A549 (cell line): ENCODE measurements around the gene PTPN4. TPM values are rescaled to one million over a fixed set of nuclear protein-coding genes. Genes with fewer than 3 reads are reported as not detected.

Source experiments
- ATAC-seq, 2 experiments: fragments of 200-7000 bp in 1 of 2; fragments of >200 bp in 1 of 2; cut with Nextera tagmentation in 1 of 2; cut with Tn5 transposase in 1 of 2; 3 replicates each; pipeline versions ENCODE4 v1.8.0 to v1.9.1; 2018 to 2020; ENCODE audit warnings: mild to moderate bottlenecking in 1 of 2, moderate library complexity in 1 of 2
- CTCF ChIA-PET: fragments of 300-600 bp; sonication (Branson Sonifier 250); formaldehyde crosslinking; extraction: SDS; loops from one replicate; lab custom pipeline; 2021; ENCODE audit warnings: antibody characterized with exemption, inconsistent platforms; lab: Yijun Ruan, JAX
- POLR2A ChIA-PET: fragments of 350-600 bp; formaldehyde crosslinking; extraction: SDS; loops from one replicate; lab custom pipeline; 2021; ENCODE audit warnings: antibody characterized with exemption, inconsistent platforms; lab: Yijun Ruan, JAX
- DNase-seq, 2 experiments: peaks; one replicate each; pipeline versions ENCODE4 v3.0.0 to v3.0.0-alpha.2; 2011 to 2016; ENCODE audit warnings: low read depth in 1 of 2, low spot score in 1 of 2
- FAIRE-seq: peaks from 2 replicates; lab custom pipeline; 2011; peaks lifted over from hg19 to GRCh38; lab: Jason Lieb, UNC
- H3K27ac ChIP-seq, 2 experiments: fragments of >200 bp; sonication (Bioruptor Twin); formaldehyde crosslinking; 3 replicates each; pipeline ENCODE4 v1.5.1; 2016 to 2017
- H3K4me1 ChIP-seq: fragments of >200 bp; sonication (Bioruptor Twin); formaldehyde crosslinking; 3 replicates; pipeline ENCODE4 v1.6.1; 2016
- H3K4me2 ChIP-seq: fragments of >200 bp; sonication (Bioruptor Twin); formaldehyde crosslinking; 3 replicates; pipeline ENCODE4 v1.6.1; 2016
- H3K4me3 ChIP-seq: fragments of >200 bp; sonication (Bioruptor Twin); formaldehyde crosslinking; 3 replicates; pipeline ENCODE4 v1.5.1; 2016
- H3K9me3 ChIP-seq: fragments of >200 bp; sonication (Bioruptor Twin); formaldehyde crosslinking; 3 replicates; pipeline ENCODE4 v1.6.1; 2016
- CBX2 ChIP-seq: fragments of 200-600 bp; sonication (generic); IDR thresholded peaks from 2 replicates; pipeline ENCODE4 v1.6.1; 2016; ENCODE audit warnings: low read depth, mild to moderate bottlenecking, borderline replicate concordance
- CEBPB ChIP-seq, 2 experiments: fragments of >200 bp in 1 of 2; sonication (Bioruptor Twin) in 1 of 2; formaldehyde crosslinking in 1 of 2; IDR thresholded peaks; 2 replicates each; pipeline ENCODE4 v1.6.1; 2012 to 2016
- CTCF ChIP-seq: fragments of >200 bp; sonication (Bioruptor Twin); formaldehyde crosslinking; IDR thresholded peaks from 3 replicates; pipeline ENCODE4 v1.5.1; 2016
- EHF ChIP-seq: fragments of 250-450 bp; sonication (Bioruptor Pico); IDR thresholded peaks from 2 replicates; pipeline ENCODE4 v1.5.0; 2020; ENCODE audit warnings: mild to moderate bottlenecking
- EP300 ChIP-seq, 2 experiments: fragments of >200 bp; sonication (Bioruptor Twin); formaldehyde crosslinking; IDR thresholded peaks; 2 replicates in 1 of 2; 3 replicates in 1 of 2; pipeline ENCODE4 v1.6.1; 2016 to 2017
- FOSB ChIP-seq: fragments of 250-450 bp; sonication (Bioruptor Pico); IDR thresholded peaks from 2 replicates; pipeline ENCODE4 v1.5.0; 2020; ENCODE audit warnings: mild to moderate bottlenecking, moderate library complexity
- GATA3 ChIP-seq: IDR thresholded peaks from 2 replicates; pipeline ENCODE4 v1.6.1; 2012; ENCODE audit warnings: borderline replicate concordance
- HDAC2 ChIP-seq: fragments of 200-600 bp; sonication (generic); IDR thresholded peaks from 2 replicates; pipeline ENCODE4 v1.6.1; 2016
- HEYL ChIP-seq: fragments of 250-450 bp; sonication (Bioruptor Pico); IDR thresholded peaks from 2 replicates; pipeline ENCODE4 v1.8.0; 2021; ENCODE audit warnings: mild to moderate bottlenecking, moderate library complexity
- JUNB ChIP-seq: fragments of >200 bp; sonication (Bioruptor Twin); formaldehyde crosslinking; IDR thresholded peaks from 2 replicates; pipeline ENCODE4 v1.6.1; 2016
- KDM5A ChIP-seq: fragments of 200-600 bp; sonication (generic); IDR thresholded peaks from 2 replicates; pipeline ENCODE4 v1.6.1; 2016; ENCODE audit warnings: antibody characterized with exemption, mild to moderate bottlenecking
- MAZ ChIP-seq: fragments of 150-350 bp; IDR thresholded peaks from 2 replicates; pipeline ENCODE4 v1.6.1; 2014; ENCODE audit warnings: antibody characterized with exemption, low read depth, low read length, borderline replicate concordance
- MYC ChIP-seq: IDR thresholded peaks from 2 replicates; pipeline ENCODE4 v1.6.1; 2012; ENCODE audit warnings: mild to moderate bottlenecking, inconsistent platforms, low read length, improper control_type of control experiment, borderline replicate concordance
- NPAS2 ChIP-seq: fragments of 250-450 bp; sonication (Bioruptor Pico); IDR thresholded peaks from 2 replicates; pipeline ENCODE4 v1.8.0; 2022; ENCODE audit warnings: mild to moderate bottlenecking, moderate library complexity, borderline replicate concordance
- POLR2A ChIP-seq: IDR thresholded peaks from 2 replicates; pipeline ENCODE4 v1.6.1; 2012; ENCODE audit warnings: mild to moderate bottlenecking, low read length
- RAD21 ChIP-seq, 2 experiments: fragments of >200 bp in 1 of 2; sonication (Bioruptor Twin) in 1 of 2; formaldehyde crosslinking in 1 of 2; IDR thresholded peaks in 1 of 2; conservative IDR thresholded peaks in 1 of 2; 2 replicates in 1 of 2; 3 replicates in 1 of 2; pipeline ENCODE4 v1.6.1; 2012 to 2018; ENCODE audit warnings: inconsistent platforms in 1 of 2
- RFX5 ChIP-seq: fragments of 450-650 bp; IDR thresholded peaks from 2 replicates; pipeline ENCODE4 v1.7.1; 2014; ENCODE audit warnings: antibody characterized with exemption, mild to moderate bottlenecking, moderate library complexity
- SMC3 ChIP-seq: fragments of >200 bp; sonication (Bioruptor Twin); formaldehyde crosslinking; IDR thresholded peaks from 3 replicates; pipeline ENCODE4 v1.6.1; 2018; ENCODE audit warnings: inconsistent platforms
- TP53 ChIP-seq: fragments of 250-450 bp; sonication (Bioruptor Pico); IDR thresholded peaks from 2 replicates; pipeline ENCODE4 v1.5.0; 2021; ENCODE audit warnings: mild to moderate bottlenecking, moderate library complexity
- WGBS: methylation state at CpG from one replicate; pipeline ENCODE4 v1.1.6; 2017; ENCODE audit errors: missing lambda C conversion rate; 5-methylcytosine and 5-hydroxymethylcytosine counted together
- polyA plus RNA-seq, 4 experiments: library from polyadenylated mRNA; depleted of rRNA in 3 of 4; stranded (reverse); fragments of >200 nt; fragmentation: RNase III in 1 of 4; extraction: RNeasy Plus Mini Kit Qiagen cat#74134 plus additional on column Dnase treatment in 1 of 4; gene quantifications; 2 replicates in 3 of 4; 3 replicates in 1 of 4; pipeline ENCODE4 v1.2.3, GENCODE V29; 2011 to 2017
- TF ChIP-seq, protein P1 (sequence below): IDR thresholded peaks from 2 replicates; pipeline ENCODE4 v1.6.1; 2012
- TF ChIP-seq, protein P2 (sequence below): fragments of >200 bp; sonication (Bioruptor Twin); formaldehyde crosslinking; IDR thresholded peaks from 2 replicates; pipeline ENCODE4 v1.6.1; 2016

The PTPN4 gene
- polyA plus RNA-seq, 2 of the 4 experiments (the other 2 are of a cell fraction), result 14.5 to 36.6 TPM

DNA sequence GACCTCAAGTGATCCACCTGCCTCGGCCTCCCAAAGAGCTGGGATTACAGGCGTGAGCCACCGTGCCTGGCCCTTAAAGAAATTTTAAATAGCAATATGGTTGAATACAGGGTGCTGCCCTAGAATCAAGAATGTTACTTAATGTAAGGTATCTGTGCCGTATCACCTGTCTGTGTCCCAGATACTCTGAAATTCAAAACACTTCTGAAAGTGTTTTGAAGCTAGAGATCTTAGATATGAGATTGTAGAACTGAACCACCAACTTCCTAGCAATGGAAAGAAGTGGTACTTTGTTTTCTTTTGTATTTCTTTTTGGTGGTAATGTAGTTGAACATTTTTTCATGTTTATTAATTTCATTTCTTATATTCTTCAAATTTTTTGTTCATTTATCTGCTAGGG lies 13.0 kb downstream of the PTPN4 start:
- Histone ChIP-seq H3K4me1 (peaks cover 13% of the 10 kb centered on the region; the same call in 2 of the 3 replicates), H3K9me3 (no peaks in the 10 kb centered on the region), H3K4me3 (no peak overlapping the region), H3K4me2 (no peak overlapping the region), H3K27ac (no peak overlapping the region)
- DNase-seq, result no peak
- TF ChIP-seq RFX5 (no peak), HEYL (CRISPR knock-in tag) (no peak), KDM5A (no peak), FOSB (CRISPR knock-in tag) (no peak), MYC (no peak), CTCF (no peak), POLR2A (no peak)
- TF ChIP-seq, protein P1, sequence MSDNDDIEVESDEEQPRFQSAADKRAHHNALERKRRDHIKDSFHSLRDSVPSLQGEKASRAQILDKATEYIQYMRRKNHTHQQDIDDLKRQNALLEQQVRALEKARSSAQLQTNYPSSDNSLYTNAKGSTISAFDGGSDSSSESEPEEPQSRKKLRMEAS, result no peak
- FAIRE-seq, result no peak
- POLR2A ChIA-PET, result no interaction called here
- CTCF ChIA-PET, result interaction anchor here (1.0 kb wide), 2 partner anchors 65 to 70 kb away, joined by 3 read pairs; no protein-coding TSS in a partner anchor
- WGBS, result 93% methylated on average over 4 of the region's 4 CpGs
- no peak for ATAC-seq

DNA sequence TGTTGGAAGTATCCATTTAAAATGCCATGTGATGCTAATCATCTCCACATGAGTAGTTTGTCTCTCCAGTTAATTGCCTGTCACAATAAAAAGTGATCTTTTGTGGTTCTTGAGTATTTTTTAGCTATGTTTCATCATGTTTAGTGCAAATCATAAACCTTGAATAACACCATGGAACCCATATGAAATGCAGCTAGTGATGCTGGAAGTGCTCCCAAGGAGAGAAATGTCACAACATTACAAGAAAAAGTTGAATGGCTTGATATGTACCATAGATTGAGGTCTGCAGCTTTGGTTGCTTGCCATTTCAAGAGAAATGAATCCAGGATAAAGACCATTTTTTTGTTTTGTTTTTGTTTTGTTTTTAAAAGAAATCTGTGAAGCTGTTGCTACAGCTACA lies 14.3 kb downstream of the PTPN4 start:
- ATAC-seq (no peak), FAIRE-seq (no peak), DNase-seq (no peak)
- CTCF ChIA-PET, result interaction anchor here (0.8 to 1.2 kb wide), 2 partner anchors 8 to 10 kb away, joined by 3 read pairs; no protein-coding TSS in a partner anchor
- no peak overlapping the region for H3K4me2 ChIP-seq
- TF ChIP-seq EP300 (IDR thresholded peaks at IDR 0.05) (no peak), NPAS2 (no peak), JUNB (no peak), EHF (CRISPR knock-in tag) (no peak), CTCF (no peak), CEBPB (IDR thresholded peaks at IDR 0.05) (no peak), SMC3 (no peak), GATA3 (no peak), HEYL (CRISPR knock-in tag) (no peak), TP53 (CRISPR knock-in tag) (no peak), RAD21 (conservative IDR thresholded peaks at IDR 0.05 in 1 of 2, IDR thresholded peaks at IDR 0.05 in 1 of 2) (no peak), MAZ (no peak)
- TF ChIP-seq, protein P2, sequence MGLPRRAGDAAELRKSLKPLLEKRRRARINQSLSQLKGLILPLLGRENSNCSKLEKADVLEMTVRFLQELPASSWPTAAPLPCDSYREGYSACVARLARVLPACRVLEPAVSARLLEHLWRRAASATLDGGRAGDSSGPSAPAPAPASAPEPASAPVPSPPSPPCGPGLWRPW, result no peak
- no peaks in the 10 kb centered on the region for H3K9me3 ChIP-seq
- H3K4me3 ChIP-seq, result no peak overlapping the region
- H3K4me1 ChIP-seq, result peaks cover 7% of the 10 kb centered on the region; the same call in 2 of the 3 replicates
- H3K27ac ChIP-seq, result no peak overlapping the region
- POLR2A ChIA-PET, result no interaction called here

DNA sequence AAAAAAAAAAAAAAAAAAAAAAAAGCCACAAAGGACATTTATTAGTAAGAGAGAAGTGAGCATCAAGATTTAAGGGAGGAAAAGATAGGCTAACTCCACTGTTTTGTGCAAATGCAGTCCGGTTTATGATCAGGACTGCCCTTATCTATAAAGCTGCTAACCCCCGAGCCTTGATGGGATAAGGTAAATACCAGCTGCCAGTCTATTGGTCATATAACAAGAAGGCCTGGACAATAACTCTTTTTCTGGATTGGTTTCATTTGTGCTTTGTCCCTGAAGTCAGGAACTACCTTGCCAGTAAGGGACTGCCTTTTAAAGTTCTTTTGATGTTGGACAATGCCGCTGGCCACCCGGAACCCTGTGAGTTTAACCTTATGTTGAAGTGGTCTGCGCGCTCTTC lies 15.4 kb downstream of the PTPN4 start:
- Histone ChIP-seq H3K4me1 (0 out of 3 replicates have a peak, but pooled peaks cover 7% of the 10 kb centered on the region), H3K27ac (no peak overlapping the region)
- ATAC-seq (no peak), FAIRE-seq (no peak)
- TF ChIP-seq HDAC2 (no peak), CBX2 (no peak)
- TF ChIP-seq, all 56 proteins: peak for 0
- ChIA-PET POLR2A (no interaction called here), CTCF (interaction anchor here (1.0 to 1.2 kb wide), 2 partner anchors 9 to 21 kb away, joined by 3 read pairs; no protein-coding TSS in a partner anchor)
- 97% methylated on average over 6 of the region's 6 CpGs for WGBS
- no peak overlapping the region for H3K4me2 ChIP-seq
- H3K4me3 ChIP-seq, result no peak overlapping the region
- DNase-seq, result no peak
- no peaks in the 10 kb centered on the region for H3K9me3 ChIP-seq
